GM21423 (cell line): ENCODE measurements around the gene PRXL2B.
"Not testable (repeated sequence)": the region's sequence is repeated elsewhere in the genome, so short reads cannot be mapped to it uniquely, and the experiment has no call there.

Experiments
- ATAC-seq: cut with Tn5 transposase; IDR thresholded peaks from one replicate; pipeline ENCODE4 v1.9.1; 2021; ENCODE audit warnings: mild to moderate bottlenecking, moderate library complexity; ENCODE audit not compliant: unreplicated experiment

Gene PRXL2B

GRCh38 chr1:2586154-2587070 lies at the start of gene PRXL2B:
Gene PRXL2B, plus strand, starts transcription at chr1:2586777. Its CDS starts 109 bp downstream, at chr1:2586886.
- ATAC-seq, result peak; percentile 61

- ATAC-seq, result no peak
Observed at GRCh38 chr1:2537784-2538115, 48.8 kb upstream of the PRXL2B start.

- no peak for ATAC-seq
Observed at GRCh38 chr1:2538376-2538775, 48.2 kb upstream of the PRXL2B start.

- no peak for ATAC-seq
Observed at GRCh38 chr1:2538872-2539271, 47.7 kb upstream of the PRXL2B start.

- no peak for ATAC-seq
Observed at GRCh38 chr1:2539312-2539907, 47.2 kb upstream of the PRXL2B start.

- no peak for ATAC-seq
Observed at GRCh38 chr1:2540816-2541492, 45.6 kb upstream of the PRXL2B start.

- no peak for ATAC-seq
Observed at GRCh38 chr1:2541619-2542245, 44.8 kb upstream of the PRXL2B start.

GRCh38 chr1:2542246-2542915 lies 44.2 kb upstream of the PRXL2B start:
- no peak for ATAC-seq

- ATAC-seq, result no peak
Observed at GRCh38 chr1:2543543-2544092, 43.0 kb upstream of the PRXL2B start.

GRCh38 chr1:2544093-2544874 lies 42.3 kb upstream of the PRXL2B start:
- no peak for ATAC-seq

GRCh38 chr1:2544875-2545640 lies 41.5 kb upstream of the PRXL2B start:
- ATAC-seq, result no peak

GRCh38 chr1:2545754-2546514 lies 40.6 kb upstream of the PRXL2B start:
- ATAC-seq, result peak; percentile 39

- peak; percentile 31 for ATAC-seq
Observed at GRCh38 chr1:2546515-2547209, 39.9 kb upstream of the PRXL2B start.

- peak; percentile 18 for ATAC-seq
Observed at GRCh38 chr1:2547210-2548067, 39.1 kb upstream of the PRXL2B start.

GRCh38 chr1:2548068-2548589 lies 38.4 kb upstream of the PRXL2B start:
- peak; percentile 17 for ATAC-seq

- not testable (repeated sequence) for ATAC-seq
Observed at GRCh38 chr1:2549367-2550029, 37.1 kb upstream of the PRXL2B start.
